HFF-Myc (cell line): ENCODE results near the gene PLEKHM3.

Experiments used
- DNase-seq: peaks from one replicate; pipeline ENCODE4 v3.0.0-alpha.2; 2011; ENCODE audit warnings: low read depth; ENCODE audit errors: extremely low read depth
- H3K4me3 ChIP-seq: replicated peaks from 2 replicates; pipeline ENCODE4 v1.5.1; 2011; ENCODE audit warnings: low read depth, mild to moderate bottlenecking, control low read depth, low read length
- CTCF ChIP-seq: IDR thresholded peaks from 2 replicates; pipeline ENCODE4 v1.5.1; 2012; ENCODE audit warnings: mild to moderate bottlenecking, low read depth, low read length, control low read depth; ENCODE audit errors: missing control alignments

Gene PLEKHM3

DNA sequence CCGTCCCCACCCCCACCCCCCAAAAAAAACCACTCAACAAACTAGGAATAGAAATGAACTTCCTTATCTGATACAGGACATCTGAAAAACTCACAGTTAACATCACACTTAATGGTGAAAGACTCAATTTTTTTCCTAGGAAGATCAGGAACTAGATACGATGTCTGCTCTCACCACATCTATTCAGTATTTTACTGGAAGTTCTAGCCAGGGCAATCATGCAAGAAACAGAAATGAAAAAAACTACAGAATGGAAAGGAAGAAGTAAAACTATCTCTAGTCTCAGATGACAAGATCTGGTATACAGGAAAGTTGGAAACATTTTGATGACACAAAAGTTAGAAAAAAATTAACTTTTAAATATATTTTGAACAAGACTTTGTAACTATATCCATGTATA, 141.2 kb downstream of the PLEKHM3 start:
- no peak for TF ChIP-seq CTCF
- no peak overlapping the region for H3K4me3 ChIP-seq
- DNase-seq = no peak

GRCh38 chr2:207883002-207883780, 142.1 kb downstream of the PLEKHM3 start:
- H3K4me3 ChIP-seq = no peak overlapping the region
- DNase-seq = no peak
- TF ChIP-seq CTCF = no peak

GRCh38 chr2:207881902-207882301, 143.4 kb downstream of the PLEKHM3 start:
- DNase-seq = no peak
- TF ChIP-seq CTCF = no peak
- no peak overlapping the region for H3K4me3 ChIP-seq

DNA sequence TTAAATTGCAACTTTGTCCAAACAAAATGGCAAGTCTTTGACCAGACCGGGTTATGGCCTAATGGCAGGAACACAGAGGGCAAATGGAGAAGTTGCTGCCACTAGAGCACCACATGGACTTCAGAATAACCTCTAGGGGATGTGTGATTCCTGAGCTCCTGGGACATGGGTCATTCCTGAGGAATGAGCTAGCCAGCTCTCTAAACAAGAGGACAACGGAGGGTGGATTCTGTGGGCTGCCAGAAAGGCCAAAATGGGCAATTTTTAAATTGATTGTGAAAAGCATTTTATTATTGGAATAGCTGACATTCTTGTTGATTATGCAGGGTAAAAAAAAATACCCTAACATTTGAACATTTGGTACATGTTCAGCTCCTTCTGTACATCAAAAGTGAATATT, 145.8 kb downstream of the PLEKHM3 start:
- DNase-seq = no peak
- TF ChIP-seq CTCF = no peak
- no peak overlapping the region for H3K4me3 ChIP-seq

DNA sequence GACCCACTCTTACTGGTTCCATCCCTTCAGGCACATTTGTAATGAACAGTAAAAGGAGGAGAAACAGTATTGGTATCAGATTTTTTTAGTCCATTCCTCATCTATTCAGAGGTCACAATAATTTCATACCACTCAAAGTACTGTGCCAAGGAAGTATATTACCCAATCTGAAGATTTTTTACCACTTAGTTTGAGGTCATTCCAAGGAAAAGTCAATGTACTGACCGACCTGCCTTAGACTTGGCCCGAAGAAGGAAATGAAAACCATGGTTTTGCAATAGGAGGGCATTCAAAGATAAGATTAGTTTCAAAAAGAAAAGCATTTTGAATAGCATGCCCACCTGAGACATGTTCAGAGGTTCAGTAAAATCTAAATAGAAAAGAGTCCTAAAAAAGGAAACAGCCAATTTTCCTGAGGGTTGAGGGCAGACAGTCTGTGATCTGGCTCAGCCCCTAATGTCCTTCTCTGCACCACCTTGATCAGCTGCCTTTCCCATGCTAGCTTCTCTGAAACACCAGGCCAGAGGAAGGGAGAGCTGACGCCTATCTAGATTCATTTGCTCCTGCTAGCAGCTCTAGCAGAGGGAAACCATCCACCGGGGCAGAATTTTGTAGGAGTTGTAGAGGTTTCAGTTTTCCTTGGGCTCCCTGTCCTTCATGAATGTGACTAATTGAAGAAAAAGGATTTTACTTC, 148.3 kb downstream of the PLEKHM3 start:
- TF ChIP-seq CTCF = no peak

DNA sequence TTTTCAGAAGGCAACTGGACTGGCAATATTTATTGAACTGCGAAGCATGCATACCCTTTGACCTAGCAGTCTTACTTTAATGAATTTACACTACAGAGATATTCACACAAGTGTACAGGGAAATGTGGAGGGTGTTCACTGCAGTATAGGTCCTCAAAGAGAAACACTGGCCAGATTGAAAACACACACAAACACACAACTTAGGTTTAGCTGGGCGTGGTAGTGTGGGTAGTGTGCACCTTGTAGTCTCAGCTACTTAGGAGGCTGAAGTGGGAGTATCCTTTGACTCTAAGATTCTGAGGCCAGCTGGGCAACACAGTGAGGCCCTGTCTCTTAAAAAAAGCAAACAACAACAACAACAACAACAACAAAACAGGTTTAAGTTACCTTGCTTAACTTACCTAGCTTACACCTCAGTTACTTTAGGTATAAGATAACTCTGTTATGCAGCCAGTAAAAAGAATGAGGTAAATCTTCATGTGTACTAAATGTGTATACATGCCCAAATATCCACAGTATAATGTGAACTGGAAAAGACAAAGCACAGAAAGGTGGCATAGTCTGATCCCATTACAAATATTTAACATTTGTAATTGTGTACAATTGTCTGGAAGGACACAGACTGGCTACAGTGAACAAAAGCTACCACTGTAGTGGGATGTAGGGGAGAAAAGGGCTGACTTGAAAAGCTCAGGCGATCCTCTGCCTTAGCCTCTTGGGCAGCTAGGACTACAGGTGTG, 149.7 kb downstream of the PLEKHM3 start:
- H3K4me3 ChIP-seq = no peak overlapping the region
- no peak for TF ChIP-seq CTCF
- no peak for DNase-seq

More for the DNA sequence above, 148.3 kb downstream of the PLEKHM3 start:
- no peak overlapping the region for H3K4me3 ChIP-seq
- no peak for DNase-seq
